GM21737 (cell line): ENCODE results near the gene THSD4.

Experiments
- ATAC-seq: cut with Tn5 transposase; IDR thresholded peaks from one replicate; pipeline ENCODE4 v1.9.1; 2021; ENCODE audit warnings: mild to moderate bottlenecking, moderate library complexity; ENCODE audit not compliant: unreplicated experiment

THSD4 gene

DNA sequence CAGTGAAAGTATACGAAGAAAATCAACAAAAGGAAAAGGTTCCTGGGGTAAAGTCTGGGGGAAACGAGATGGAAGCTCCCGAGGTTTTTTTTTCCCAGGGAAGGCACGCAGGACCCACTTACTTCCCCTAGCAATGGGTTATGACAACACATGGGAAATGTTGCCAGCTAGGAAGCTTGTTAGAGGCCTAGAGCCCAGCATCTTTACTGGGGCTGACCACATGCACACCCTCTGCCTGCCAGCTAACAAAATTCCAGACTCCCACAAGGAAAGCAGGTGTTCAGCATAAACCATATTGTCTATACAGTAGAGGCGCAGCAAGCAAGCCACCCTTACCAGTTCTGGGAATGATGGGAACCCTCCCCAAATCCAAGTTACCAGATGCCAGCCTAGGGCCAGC, 436.3 kb downstream of the THSD4 start:
- ATAC-seq = no peak

DNA sequence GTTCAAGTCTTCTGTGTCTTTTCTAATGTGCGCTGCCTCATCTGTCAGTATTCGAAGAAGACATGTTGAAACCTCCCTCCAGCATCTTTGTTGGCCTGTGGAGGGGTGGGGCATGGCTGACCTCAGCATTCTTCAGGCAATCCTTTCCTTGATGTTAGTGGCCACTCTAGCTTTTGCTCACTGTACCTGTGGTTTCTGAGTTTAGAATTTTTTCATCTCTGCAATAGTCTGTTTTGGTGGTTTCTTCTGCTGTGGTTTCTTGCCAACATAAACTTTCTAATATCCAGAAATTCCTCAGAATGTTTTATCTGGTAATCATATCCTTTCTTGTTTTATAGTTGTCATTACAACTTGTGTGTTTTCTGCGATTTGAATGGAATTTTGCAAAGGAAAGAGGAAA, 443.8 kb downstream of the THSD4 start:
- no peak for ATAC-seq

DNA sequence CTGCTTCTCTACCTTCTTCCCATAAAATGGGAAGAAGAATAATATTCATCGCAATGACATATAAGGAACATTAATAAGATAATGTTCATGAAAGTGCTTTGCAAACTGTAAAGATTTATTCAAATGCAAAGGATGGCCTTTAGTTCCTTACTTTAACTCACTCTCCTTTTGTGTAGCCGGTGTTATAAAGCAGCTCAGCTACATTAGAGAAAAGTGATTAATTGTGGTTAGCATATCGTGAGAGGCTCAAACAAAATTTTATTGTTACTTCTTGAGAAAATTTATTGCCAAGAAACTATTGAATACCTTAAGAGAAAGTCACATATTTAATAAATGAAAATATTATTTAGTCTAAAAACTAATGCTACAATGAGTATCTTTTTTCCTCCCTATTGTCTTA, 444.3 kb downstream of the THSD4 start:
- ATAC-seq = no peak

DNA sequence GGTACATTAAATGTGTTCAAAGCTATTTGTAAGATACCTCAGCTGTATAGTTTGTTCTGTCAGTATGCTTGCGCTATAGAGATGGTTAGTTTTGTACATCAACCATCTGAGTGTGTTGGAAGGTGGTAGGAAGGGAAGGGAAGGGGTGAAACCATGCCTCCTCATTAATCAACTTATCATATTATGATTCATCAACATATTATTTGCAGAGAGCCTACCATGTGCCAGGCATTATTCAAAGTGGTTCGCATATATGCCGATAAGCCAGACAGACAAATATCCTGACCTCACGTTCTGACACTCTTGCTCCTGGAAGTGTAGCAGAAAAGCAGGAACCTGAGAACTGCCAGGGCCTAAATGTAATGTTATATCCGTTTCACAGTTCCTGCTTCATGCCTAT, 447.0 kb downstream of the THSD4 start:
- no peak for ATAC-seq

DNA sequence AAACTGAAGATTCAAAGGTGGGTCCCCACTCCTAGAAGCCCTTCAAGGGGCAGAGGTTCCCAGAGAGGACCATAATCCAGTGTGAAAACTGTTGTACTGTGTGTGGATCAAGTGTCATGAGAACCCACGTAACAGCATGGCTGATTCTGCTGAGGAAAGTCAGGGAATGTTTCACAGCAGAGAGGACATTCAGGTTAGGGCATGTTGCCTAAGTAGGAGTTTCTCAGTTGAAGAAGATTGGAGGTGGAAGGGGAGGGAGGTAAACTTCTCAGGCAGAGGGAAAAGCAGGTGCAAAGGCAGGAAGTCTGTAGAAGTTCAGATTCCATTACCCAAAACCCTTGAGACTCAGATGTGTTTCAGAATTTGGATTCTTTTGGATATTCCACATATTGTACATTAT, 448.9 kb downstream of the THSD4 start:
- ATAC-seq = no peak

DNA sequence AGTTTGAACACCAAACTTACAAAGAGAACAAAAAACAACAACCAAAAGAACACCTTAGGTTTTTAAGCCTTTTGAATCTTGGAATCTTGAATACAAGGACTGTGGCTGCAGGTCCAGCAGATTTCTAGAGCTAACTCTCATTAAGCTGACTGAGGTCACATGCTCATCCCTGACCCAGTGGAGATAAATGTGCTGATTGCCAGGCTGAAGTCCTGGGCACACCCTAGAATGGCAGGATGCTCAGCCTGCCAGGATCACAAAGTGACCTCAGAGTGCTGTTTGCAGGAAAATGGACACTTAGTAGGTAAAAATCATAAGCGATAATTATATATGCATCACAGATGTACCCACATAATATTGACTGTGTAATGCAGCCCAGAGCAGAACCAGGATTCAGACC, 449.7 kb downstream of the THSD4 start:
- no peak for ATAC-seq

DNA sequence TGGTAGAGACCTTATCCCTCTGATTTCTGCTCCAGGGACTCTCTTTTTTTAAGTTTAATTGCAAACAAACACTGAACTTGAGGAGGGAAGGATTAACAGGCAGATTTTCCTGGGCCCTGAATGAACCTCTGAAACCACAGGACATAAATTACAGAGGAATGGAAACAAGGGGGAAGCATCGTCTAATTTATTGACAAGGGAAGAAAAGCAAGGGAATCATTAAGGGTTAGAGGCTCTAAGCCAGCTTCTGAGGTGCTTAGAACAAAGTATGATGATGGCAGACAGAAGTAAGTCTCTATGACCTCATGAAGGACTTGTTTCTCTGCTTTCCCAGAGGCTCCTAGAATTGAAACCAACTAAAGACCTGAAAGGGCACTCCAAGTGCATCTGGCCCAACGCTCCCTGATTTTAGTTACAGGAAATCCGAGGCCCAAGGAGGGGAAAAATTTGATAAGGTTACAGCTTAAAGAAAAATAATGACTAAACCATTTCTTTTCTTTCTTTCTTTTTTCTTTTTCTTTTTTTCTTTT, 450.4 kb downstream of the THSD4 start:
- no peak for ATAC-seq

DNA sequence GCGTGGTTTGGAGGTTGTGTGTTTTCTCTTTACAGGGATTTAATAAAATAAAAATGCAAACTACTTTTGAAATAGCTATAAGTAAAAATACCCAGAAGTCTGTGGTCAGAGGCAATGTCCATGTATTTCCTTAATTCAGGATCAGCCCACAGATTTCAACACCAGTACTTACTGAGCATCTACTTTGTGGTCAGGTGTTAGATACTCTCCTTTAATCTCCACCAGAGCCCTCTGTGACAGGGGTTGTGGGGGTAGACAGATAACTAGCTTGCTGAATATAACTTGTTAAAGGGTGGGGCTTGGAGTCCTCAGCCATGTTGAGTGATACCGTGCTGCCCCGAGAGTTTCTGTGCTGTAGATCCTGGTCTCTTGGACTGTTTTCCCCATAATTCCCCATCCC, 451.0 kb downstream of the THSD4 start:
- ATAC-seq = no peak

DNA sequence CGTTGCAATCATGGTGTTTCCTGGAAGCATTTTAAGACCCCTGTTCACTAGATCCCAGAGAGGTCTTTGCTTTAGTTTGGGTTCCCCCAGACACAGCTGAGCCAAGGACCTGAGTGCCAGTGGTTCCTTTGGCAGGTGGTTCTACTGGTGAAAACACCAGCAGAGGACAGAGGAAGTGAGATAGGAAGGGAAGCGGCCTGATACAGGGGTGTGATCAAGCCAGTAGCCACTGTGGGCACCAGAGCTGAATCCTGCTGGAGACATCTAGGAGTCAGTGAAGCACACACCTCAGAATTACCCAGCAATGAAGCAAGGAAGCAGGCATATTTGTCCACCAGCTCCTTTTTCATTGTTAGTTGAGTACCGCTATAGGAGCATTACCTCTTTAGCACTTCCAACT, 451.9 kb downstream of the THSD4 start:
- no peak for ATAC-seq

DNA sequence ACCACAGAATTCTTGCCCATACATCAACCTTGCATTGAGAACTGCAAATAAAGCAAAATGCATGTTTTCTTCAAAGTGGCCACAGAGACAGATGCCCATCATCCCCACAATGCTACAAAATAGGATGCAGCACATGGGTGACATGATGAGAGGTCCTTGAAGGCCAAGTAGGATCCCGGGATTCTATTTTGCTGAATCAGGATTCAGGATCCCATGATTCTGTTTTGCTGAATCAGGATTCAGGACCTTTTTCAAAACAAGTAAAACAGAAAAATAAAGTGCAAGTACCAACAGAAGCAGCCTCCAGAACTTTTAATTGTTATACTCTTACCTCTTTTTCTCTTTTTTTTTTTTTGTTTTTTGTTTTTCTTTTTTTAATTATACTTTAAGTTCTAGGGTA, 453.0 kb downstream of the THSD4 start:
- ATAC-seq = no peak

DNA sequence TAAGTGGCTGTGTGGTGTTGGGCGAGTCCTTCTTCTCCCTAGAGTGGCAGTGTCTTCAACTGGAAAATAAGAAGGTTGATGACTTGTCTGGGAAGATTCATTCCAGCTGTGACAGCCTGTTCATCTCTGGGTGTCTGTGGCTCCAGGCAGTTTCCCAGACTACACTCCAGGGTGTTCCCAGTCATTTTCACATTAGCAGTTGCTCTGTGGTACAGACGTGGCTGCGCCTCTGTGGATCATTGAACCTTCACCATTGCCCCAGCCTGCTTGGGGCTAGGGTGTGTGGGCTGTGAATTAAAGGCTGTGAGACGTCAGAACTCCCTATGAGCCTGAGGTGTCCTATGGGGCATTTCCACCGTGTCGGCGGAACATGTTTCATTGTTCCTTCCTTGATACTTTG, 455.5 kb downstream of the THSD4 start:
- no peak for ATAC-seq

DNA sequence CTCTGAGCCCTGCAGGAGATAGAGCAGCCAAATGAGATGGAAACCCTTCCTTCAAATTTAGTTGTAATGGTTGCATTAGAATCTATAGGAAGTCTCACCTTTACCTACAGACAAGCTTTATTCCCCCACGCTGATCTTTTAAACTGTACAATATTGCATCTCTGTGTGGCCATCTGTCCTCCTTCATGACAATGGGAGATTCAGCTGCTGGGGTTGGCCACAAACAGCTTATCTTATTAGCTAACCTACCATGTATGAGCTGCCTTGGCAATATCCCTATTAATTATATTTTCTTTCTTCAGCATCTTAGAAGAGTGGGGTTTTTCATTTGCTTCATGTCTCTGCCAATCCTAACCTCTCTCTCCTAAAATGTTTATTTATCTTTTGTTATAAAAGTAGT, 456.4 kb downstream of the THSD4 start:
- no peak for ATAC-seq

DNA sequence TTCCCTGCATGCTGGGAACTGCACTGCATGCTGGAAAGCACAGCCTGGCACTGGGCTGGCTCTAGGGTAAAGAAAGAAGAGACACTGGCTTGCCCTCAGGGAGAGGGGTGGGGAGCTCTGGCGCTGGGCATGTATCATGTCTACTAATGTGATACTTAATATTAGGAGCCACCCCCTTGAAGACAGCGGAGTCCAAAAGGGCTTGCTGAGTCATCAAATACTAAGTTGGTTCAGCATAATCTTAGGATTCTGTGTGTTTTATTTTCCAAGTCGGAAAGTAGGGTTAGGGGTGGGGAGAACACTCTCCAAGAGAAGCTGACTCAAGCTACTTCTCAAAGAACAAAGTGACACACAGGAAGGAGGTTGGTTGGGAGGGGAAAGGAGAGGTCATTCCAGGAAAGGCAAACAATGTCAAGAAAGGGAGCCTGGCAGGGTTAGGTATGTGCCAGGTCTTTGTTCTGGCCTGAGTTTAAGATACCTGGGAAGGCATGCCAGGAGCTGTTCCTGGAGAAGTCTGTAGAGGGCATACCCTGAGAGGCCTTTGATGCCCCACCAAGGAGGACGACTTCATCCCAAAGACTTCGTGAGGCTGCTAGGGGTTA, 457.3 kb downstream of the THSD4 start:
- ATAC-seq = no peak

DNA sequence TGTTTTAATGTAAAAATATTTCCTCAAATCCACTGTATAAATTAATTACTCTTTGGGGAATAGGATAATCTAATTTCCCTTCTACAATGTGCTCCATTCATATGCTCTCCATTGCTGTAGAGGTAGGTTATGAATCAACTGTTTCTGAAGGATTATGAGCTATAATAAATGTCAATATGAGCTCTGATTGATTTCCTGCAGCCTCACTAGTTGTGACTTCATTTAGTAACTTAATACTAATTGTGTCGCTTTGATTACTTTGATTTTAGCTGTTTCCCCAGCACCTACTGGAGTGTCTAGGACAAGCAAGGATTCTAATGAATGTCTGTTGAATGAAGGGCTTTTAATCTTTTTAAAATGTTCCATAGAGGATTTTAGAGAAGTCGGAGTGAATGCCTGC, 458.3 kb downstream of the THSD4 start:
- no peak for ATAC-seq

DNA sequence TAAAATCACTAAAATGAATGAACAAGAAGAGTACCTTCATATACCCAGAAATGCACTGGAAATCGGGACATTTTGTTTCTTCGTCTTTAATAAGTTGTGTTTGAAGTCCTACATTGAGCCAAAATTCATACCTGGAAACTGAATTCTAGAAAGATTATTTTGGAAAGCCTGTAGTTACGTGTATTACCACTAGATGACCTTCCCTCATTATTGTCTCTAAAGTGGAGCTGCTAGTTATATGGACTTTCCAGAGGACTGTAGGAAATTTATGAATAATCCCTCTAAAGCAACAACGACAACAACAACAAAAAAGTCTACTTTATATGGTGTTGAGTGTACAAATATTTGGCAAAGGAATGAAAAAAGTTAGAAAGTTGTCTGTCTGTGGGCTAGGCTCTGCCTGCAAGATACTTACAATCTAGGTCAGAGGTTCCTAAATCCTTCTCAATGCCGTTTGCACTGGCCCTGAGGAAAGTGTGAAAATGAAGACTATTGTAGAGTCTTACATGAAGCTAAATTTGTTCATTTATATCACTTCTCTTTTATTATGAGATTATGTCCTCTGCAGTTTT, 460.3 kb downstream of the THSD4 start:
- no peak for ATAC-seq

DNA sequence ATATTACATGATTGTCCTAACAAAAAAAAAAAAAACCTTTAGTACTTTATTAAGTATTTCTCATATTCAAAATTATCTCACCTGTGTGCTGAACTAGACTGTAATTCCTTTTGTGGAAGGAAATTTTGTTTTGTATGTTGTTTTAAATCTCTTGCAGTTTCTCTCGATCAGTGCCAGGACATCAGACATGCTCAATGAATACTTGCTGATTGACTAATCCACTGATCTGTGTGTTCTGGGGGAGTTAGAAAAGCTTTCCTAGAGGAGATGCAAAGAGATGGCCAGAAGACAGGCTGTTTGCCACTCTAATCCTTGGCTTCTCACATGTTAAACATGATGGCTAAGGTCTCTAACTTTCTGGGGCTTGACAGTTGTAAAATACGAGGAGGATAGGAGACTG, 461.8 kb downstream of the THSD4 start:
- no peak for ATAC-seq

DNA sequence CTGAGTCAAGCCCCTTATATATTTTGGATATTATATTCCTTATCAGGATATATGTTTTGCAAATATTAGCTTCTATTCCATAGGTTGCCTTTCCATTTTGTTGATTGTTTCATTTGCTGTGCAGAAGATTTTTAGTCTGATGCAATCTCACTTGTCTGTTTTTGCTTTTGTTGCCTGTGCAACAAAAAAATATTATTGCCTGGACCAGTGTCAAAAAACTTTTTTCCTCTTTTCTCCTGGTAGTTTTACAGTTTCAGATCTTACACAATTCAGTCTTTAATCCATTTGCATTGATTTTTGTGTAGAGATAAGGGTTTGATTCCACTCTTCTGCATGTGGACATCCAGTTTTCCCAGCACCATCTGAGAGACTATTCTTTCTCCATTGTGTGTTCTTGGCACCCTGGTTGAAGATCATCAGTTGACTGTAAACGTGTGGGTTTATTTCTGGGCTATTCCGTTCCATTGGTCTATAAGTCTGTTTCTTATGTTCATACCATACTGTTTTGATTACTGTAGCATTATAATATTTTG, 466.2 kb downstream of the THSD4 start:
- ATAC-seq = no peak

DNA sequence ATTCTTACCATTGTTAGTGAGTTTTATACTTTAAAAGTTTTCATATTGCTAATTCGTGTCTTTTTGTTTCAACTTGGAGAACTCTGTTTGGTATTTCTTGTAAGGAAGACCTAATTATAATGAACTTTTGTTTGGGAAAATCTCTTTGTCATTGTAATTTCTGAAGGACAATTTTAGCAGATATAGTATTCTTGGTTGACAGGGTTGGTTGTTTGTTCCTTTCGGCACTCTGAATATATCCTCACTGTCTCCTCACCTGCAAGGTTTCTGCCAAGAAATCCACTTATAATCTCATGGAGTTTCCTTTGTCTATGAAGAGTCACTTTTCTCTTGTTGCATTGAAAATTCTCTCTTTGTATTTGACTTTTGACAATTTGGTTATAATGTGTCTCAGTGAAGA, 469.9 kb downstream of the THSD4 start:
- no peak for ATAC-seq

DNA sequence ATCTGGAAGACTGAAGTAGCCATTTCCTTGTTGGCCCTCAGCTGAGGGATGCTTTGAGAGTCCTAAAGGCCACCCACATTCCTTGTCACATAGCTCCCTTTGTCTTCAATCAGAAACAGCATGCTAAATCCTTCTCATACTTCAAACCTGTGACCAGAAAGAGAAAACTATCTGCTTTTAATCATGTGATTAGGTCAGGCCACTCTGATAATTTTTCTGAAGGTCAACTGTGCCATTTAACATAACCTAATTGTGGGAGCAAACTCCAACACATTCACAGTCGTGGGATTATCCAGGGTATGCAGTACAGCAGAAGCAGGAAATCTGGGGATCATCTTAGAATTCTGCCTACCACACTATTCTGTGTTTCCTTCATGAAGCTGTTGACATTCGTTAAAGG, 471.2 kb downstream of the THSD4 start:
- no peak for ATAC-seq

DNA sequence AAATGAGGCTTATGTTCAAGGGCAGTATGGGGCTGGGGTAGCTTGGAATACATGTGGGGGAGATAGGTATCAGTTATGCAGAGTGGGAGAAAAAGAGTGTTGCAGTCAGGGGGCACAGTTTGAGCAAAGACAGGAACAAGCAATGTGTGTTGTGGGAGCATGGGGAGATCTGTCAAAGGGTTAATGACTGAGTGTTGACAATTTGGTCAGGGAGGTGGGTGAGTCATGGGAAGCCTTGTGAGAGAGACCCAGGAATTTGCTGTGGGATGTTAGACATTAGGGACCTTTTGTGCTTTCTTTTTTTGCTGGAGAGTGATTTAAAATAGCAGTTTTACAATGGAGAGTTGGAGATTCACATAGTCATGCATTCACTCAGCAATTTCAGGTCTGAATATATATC, 473.5 kb downstream of the THSD4 start:
- ATAC-seq = no peak

DNA sequence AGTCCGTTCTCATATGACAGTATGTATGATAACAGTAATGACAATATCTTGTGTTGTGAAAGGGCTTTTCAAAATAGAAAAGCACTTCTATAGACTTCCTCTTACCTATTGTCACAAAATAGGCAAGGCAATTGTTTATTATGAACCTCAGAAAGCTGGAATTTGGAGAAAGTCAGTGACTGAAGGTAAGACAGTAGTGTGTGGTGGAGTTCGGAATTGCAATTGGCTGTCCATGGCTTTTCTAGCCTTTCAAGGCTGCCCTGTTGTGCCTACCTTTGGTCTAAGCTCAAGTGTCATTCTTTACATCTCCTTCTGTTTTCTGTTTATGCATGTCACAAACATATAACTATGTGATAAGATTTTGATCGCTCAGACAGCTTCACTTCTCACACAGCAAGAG, 475.8 kb downstream of the THSD4 start:
- no peak for ATAC-seq

DNA sequence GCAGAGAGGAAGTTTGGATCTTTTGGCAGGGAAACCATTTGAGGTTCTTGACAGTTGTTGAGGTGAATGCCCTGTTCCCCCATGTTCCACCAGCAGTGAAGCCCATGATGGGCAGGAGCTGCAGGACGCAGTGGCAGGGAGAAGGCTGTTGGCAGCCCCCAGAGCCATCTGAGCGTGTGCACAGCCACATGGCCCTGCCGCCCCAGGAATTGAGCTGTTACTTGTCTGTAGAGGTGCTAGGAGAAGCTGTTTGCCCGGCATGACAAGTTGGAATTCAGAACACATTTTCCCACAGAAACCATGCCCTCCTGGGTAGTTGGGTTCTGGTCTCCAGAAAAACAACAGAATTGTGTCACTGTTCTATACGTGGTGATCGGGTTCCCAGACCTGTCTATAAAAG, 476.9 kb downstream of the THSD4 start:
- ATAC-seq = no peak
